Liver (tissue), 9 donors: ENCODE results near the gene IL17RD. TPM values are rescaled to one million over a fixed set of nuclear protein-coding genes. Genes with fewer than 3 reads are reported as not detected.

Experiments used
- DNase-seq: peaks from one replicate; pipeline ENCODE4 v3.0.0-alpha.2; 2017; ENCODE audit warnings: low spot score
- H3K27ac ChIP-seq, 2 donors: one replicate each; pipeline ENCODE4 v1.7.0; 2013; ENCODE audit warnings: inconsistent platforms in 2 of 2, low read length in 2 of 2, control low read depth in 1 of 2, low read depth in 1 of 2, mild to moderate bottlenecking in 1 of 2
- H3K27me3 ChIP-seq, 4 donors: one replicate each; pipeline versions ENCODE4 v1.6.1 to v1.7.0; 2013; ENCODE audit warnings: low read length in 3 of 4, inconsistent platforms in 1 of 4, mild to moderate bottlenecking in 1 of 4, moderate library complexity in 1 of 4; ENCODE audit not compliant: control insufficient read depth in 4 of 4, insufficient read depth in 4 of 4
- H3K36me3 ChIP-seq, 4 donors: one replicate each; pipeline versions ENCODE4 v1.6.1 to v1.7.0; 2013; ENCODE audit warnings: low read length in 3 of 4, mild to moderate bottlenecking in 3 of 4, low read depth in 1 of 4, moderate library complexity in 1 of 4; ENCODE audit not compliant: control insufficient read depth in 4 of 4, insufficient read depth in 3 of 4
- H3K4me1 ChIP-seq, 4 donors: one replicate each; pipeline versions ENCODE4 v1.6.1 to v1.7.0; 2013; ENCODE audit warnings: low read length in 3 of 4, mild to moderate bottlenecking in 3 of 4, moderate library complexity in 1 of 4; ENCODE audit not compliant: control insufficient read depth in 4 of 4, insufficient read depth in 4 of 4
- H3K4me3 ChIP-seq, 3 donors: one replicate each; pipeline versions ENCODE4 v1.6.1 to v1.7.0; 2013; ENCODE audit warnings: low read length in 3 of 3, control low read depth in 1 of 3, low read depth in 1 of 3, mild to moderate bottlenecking in 1 of 3
- H3K9ac ChIP-seq, 2 donors: one replicate each; pipeline ENCODE4 v1.7.0; 2013; ENCODE audit warnings: low read length in 2 of 2, mild to moderate bottlenecking in 2 of 2, moderate library complexity in 2 of 2, control low read depth in 1 of 2, low read depth in 1 of 2
- H3K9me3 ChIP-seq, 4 donors: one replicate each; pipeline versions ENCODE4 v1.6.1 to v1.7.0; 2013; ENCODE audit warnings: low read length in 3 of 4; ENCODE audit not compliant: control insufficient read depth in 4 of 4
- EGR1 ChIP-seq, 2 donors: IDR thresholded peaks; 2 replicates each; pipeline ENCODE4 v1.6.1; 2016 to 2018; ENCODE audit warnings: antibody characterized with exemption in 2 of 2, low read depth in 2 of 2
- FOXA1 ChIP-seq: IDR thresholded peaks from 2 replicates; pipeline ENCODE4 v1.6.1; 2016; ENCODE audit warnings: antibody characterized with exemption
- FOXA2 ChIP-seq: IDR thresholded peaks from 2 replicates; pipeline ENCODE4 v1.6.1; 2016; ENCODE audit warnings: antibody characterized with exemption
- GABPA ChIP-seq, 2 donors: IDR thresholded peaks in 1 of 2; conservative IDR thresholded peaks in 1 of 2; 2 replicates each; pipeline ENCODE4 v1.6.1; 2016; ENCODE audit warnings: antibody characterized with exemption in 2 of 2, mild to moderate bottlenecking in 1 of 2, moderate library complexity in 1 of 2
- HNF4A ChIP-seq, 2 donors: conservative IDR thresholded peaks; 2 replicates each; pipeline ENCODE4 v1.6.1; 2016; ENCODE audit warnings: antibody characterized with exemption in 2 of 2, mild to moderate bottlenecking in 2 of 2
- HNF4G ChIP-seq: IDR thresholded peaks from 2 replicates; pipeline ENCODE4 v1.6.1; 2016; ENCODE audit warnings: antibody characterized with exemption
- NR2F2 ChIP-seq: IDR thresholded peaks from 2 replicates; pipeline ENCODE4 v1.6.1; 2016; ENCODE audit warnings: antibody characterized with exemption
- RAD21 ChIP-seq, 2 donors: IDR thresholded peaks; 2 replicates each; pipeline ENCODE4 v1.6.1; 2016; ENCODE audit warnings: antibody characterized with exemption in 2 of 2, mild to moderate bottlenecking in 2 of 2
- RXRA ChIP-seq, 2 donors: IDR thresholded peaks; 2 replicates each; pipeline ENCODE4 v1.6.1; 2017 to 2018; ENCODE audit warnings: antibody characterized with exemption in 2 of 2, mild to moderate bottlenecking in 1 of 2
- SP1 ChIP-seq: IDR thresholded peaks from 2 replicates; pipeline ENCODE4 v1.6.1; 2018; ENCODE audit warnings: antibody characterized with exemption, mild to moderate bottlenecking
- TAF1 ChIP-seq: conservative IDR thresholded peaks from 2 replicates; pipeline ENCODE4 v1.6.1; 2016; ENCODE audit warnings: antibody characterized with exemption, mild to moderate bottlenecking
- YY1 ChIP-seq: IDR thresholded peaks from 2 replicates; pipeline ENCODE4 v1.6.1; 2016; ENCODE audit warnings: antibody characterized with exemption, mild to moderate bottlenecking
- WGBS: extraction: QIAGEN DNeasy Blood & Tissue Kit; methylation state at CpG from one replicate; pipeline ENCODE4 v1.1.7; 2013; 5-methylcytosine and 5-hydroxymethylcytosine counted together
- polyA plus RNA-seq, 2 donors: library from polyadenylated mRNA; stranded (reverse) in 1 of 2; unstranded in 1 of 2; fragments of 200-250 nt in 1 of 2; fragments of >200 nt in 1 of 2; fragmentation: Nextera tagmentation in 1 of 2; extraction: Ambion mirVana in 1 of 2; gene quantifications; one replicate each; pipeline versions ENCODE4 v1.2.1 to v1.2.3, GENCODE V29; 2013 to 2015
- total RNA-seq, 2 donors: library from RNA; depleted of rRNA; stranded (reverse); fragments of >200 nt; gene quantifications; one replicate each; pipeline ENCODE4 v1.2.3, GENCODE V29; 2014
- TF ChIP-seq, protein P1 (sequence below): IDR thresholded peaks from 2 replicates; pipeline ENCODE4 v1.6.1; 2016; ENCODE audit warnings: antibody characterized with exemption
- TF ChIP-seq, protein P2 (sequence below): IDR thresholded peaks from 2 replicates; pipeline ENCODE4 v1.6.1; 2016; ENCODE audit warnings: antibody characterized with exemption
- TF ChIP-seq, protein P3 (sequence below): IDR thresholded peaks from 2 replicates; pipeline ENCODE4 v1.6.1; 2016; ENCODE audit warnings: antibody characterized with exemption
- TF ChIP-seq, protein P4 (sequence below): fragments of 150-350 bp; IDR thresholded peaks from 2 replicates; pipeline ENCODE4 v1.5.1; 2017; ENCODE audit warnings: improper control_type of control experiment, low read depth, low read length; ENCODE audit not compliant: missing input control
- donor health status: healthy.
- donor health status: healthy.
- donor health status: healthy.
- donor health status: healthy.
- donor health status: healthy.

Gene IL17RD
- total and polyA plus RNA-seq, 4 donors, result 0.09 to 0.67 (median 0.32) TPM

DNA sequence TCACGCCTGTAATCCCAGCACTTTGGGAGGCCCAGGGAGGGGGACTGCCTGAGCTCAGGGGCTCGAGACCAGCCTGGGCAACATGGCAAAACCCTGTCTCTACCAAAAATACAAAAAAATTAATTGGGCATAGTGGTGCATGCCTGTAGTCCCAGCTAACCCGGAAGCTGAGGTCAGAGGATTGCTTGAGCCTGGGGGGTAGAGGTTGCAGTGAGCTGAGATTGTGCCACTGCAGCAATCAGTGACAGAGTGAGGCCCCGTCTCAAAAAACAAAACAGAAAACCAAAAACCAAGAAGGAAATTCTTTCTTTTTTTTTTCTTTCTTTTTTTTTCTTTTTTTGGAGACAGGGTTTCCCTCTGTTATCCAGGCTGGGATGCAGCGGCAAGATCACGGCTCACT is 101.2 kb downstream of the IL17RD start (continued):
- TF ChIP-seq TAF1 (no peak), FOXA1 (no peak), NR2F2 (no peak), YY1 (no peak)
- TF ChIP-seq, protein P1, sequence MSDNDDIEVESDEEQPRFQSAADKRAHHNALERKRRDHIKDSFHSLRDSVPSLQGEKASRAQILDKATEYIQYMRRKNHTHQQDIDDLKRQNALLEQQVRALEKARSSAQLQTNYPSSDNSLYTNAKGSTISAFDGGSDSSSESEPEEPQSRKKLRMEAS, result no peak
- TF ChIP-seq, protein P2, sequence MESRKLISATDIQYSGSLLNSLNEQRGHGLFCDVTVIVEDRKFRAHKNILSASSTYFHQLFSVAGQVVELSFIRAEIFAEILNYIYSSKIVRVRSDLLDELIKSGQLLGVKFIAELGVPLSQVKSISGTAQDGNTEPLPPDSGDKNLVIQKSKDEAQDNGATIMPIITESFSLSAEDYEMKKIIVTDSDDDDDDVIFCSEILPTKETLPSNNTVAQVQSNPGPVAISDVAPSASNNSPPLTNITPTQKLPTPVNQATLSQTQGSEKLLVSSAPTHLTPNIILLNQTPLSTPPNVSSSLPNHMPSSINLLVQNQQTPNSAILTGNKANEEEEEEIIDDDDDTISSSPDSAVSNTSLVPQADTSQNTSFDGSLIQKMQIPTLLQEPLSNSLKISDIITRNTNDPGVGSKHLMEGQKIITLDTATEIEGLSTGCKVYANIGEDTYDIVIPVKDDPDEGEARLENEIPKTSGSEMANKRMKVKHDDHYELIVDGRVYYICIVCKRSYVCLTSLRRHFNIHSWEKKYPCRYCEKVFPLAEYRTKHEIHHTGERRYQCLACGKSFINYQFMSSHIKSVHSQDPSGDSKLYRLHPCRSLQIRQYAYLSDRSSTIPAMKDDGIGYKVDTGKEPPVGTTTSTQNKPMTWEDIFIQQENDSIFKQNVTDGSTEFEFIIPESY, result no peak

DNA sequence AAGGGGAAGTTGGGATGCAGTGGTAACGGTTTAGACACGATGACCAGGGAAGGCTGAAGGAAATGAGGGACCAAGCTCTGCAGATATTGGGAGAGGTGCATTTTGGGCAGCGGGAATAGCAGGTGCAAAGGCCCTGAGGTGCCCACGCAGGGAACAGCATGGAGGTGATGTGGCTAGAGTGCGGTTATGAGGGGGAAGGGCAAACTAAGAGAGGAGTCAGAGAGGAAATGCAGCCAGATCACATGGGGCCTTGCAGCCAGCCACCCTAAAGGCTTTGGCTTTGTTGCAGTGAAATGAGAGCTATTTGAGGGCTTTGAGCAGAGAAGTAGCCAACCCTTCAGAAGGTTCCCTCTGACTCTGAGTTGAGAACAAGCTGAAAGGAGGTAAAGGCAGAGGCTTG is 102.1 kb downstream of the IL17RD start:
- H3K27ac ChIP-seq, result no peak overlapping the region
- no peak for DNase-seq
- no peak for TF ChIP-seq FOXA2
- TF ChIP-seq, protein P1, result no peak
- H3K4me1 ChIP-seq, result no peaks in the 10 kb centered on the region
- H3K4me3 ChIP-seq, result no peak overlapping the region
- 89% methylated on average over 5 of the region's 5 CpGs for WGBS
- no peaks in the 10 kb centered on the region for H3K36me3 ChIP-seq
- no peak overlapping the region for H3K9ac ChIP-seq
- H3K9me3 ChIP-seq, result no peaks in the 10 kb centered on the region
- H3K27me3 ChIP-seq, result no peaks in the 10 kb centered on the region

DNA sequence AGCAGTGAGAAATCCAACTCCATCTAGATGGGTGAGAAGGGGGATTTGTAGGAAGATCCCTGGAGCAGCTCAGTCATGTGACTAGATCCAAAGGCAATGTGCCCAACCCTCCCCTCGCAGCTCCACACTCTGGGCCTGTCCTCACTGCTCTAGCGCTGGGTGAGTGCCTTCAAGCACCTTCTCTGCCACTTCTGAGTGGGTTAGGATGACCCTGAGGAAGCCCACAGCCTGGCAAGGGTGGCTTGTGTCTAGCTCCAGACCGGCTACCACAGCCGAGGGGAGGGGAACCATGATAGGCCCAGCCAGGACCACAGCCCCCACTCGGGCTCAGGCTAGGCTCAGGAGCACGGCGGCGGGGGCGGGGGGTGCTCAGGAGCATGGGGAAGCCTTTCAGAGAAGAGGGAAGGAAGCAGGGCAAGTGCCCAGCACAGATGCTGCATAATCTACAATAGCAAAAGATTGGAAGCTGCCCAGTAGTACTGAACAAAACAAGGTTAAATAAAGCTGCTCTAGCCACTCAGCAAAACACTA is 103.0 kb downstream of the IL17RD start:
- WGBS, result 64% methylated on average over 9 of the region's 9 CpGs
- no peak overlapping the region for H3K9ac ChIP-seq
- no peaks in the 10 kb centered on the region for H3K36me3 ChIP-seq
- H3K4me1 ChIP-seq, result no peaks in the 10 kb centered on the region
- no peak for TF ChIP-seq RAD21 (IDR thresholded peaks at IDR 0.05)
- TF ChIP-seq SP1, result no peak
- TF ChIP-seq FOXA2, result no peak
- TF ChIP-seq, protein P3, sequence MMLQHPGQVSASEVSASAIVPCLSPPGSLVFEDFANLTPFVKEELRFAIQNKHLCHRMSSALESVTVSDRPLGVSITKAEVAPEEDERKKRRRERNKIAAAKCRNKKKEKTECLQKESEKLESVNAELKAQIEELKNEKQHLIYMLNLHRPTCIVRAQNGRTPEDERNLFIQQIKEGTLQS, result no peak
- no peak for TF ChIP-seq HNF4G
- TF ChIP-seq GABPA (IDR thresholded peaks at IDR 0.05 in 1 of 2, conservative IDR thresholded peaks at IDR 0.05 in 1 of 2), result no peak
- no peaks in the 10 kb centered on the region for H3K9me3 ChIP-seq
- no peak for DNase-seq
- no peaks in the 10 kb centered on the region for H3K27me3 ChIP-seq
- no peak overlapping the region for H3K27ac ChIP-seq
- no peak overlapping the region for H3K4me3 ChIP-seq

DNA sequence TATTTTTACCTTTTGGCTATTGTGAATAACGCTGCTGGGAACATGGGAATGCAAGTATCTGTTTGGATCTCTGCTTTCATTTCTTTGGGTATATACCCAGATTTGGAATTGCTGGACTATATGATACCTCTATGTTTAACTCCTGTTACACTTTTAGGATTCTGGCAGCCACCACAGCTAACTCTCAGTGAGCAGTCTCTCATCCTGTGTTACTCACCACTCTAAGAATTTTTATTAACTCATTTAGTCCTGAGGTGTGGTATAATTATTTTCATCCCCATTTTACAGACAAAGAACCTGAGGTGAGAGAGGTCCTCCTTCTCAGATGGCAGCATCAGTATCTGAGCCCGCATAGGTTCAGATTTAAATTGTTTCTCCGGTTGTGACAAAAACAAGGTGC is 103.6 kb downstream of the IL17RD start:
- no peaks in the 10 kb centered on the region for H3K4me1 ChIP-seq
- H3K9ac ChIP-seq, result no peak overlapping the region
- DNase-seq, result no peak

More for the DNA sequence above, 103.6 kb downstream of the IL17RD start:
- H3K4me3 ChIP-seq, result no peak overlapping the region
- H3K27me3 ChIP-seq, result no peaks in the 10 kb centered on the region
- no peaks in the 10 kb centered on the region for H3K9me3 ChIP-seq
- WGBS, result 93% methylated on average over 3 of the region's 3 CpGs
- TF ChIP-seq EGR1 (IDR thresholded peaks at IDR 0.05; ENCODE audit: low read depth in 2 of 2) (no peak), TAF1 (no peak), RAD21 (IDR thresholded peaks at IDR 0.05) (no peak), FOXA1 (no peak), NR2F2 (no peak), RXRA (IDR thresholded peaks at IDR 0.05) (no peak), SP1 (no peak), HNF4A (conservative IDR thresholded peaks at IDR 0.05) (no peak), FOXA2 (no peak), YY1 (no peak)
- TF ChIP-seq, protein P2, result no peak
- TF ChIP-seq, protein P4, sequence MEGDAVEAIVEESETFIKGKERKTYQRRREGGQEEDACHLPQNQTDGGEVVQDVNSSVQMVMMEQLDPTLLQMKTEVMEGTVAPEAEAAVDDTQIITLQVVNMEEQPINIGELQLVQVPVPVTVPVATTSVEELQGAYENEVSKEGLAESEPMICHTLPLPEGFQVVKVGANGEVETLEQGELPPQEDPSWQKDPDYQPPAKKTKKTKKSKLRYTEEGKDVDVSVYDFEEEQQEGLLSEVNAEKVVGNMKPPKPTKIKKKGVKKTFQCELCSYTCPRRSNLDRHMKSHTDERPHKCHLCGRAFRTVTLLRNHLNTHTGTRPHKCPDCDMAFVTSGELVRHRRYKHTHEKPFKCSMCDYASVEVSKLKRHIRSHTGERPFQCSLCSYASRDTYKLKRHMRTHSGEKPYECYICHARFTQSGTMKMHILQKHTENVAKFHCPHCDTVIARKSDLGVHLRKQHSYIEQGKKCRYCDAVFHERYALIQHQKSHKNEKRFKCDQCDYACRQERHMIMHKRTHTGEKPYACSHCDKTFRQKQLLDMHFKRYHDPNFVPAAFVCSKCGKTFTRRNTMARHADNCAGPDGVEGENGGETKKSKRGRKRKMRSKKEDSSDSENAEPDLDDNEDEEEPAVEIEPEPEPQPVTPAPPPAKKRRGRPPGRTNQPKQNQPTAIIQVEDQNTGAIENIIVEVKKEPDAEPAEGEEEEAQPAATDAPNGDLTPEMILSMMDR, result no peak
- TF ChIP-seq, protein P3, result no peak
- no peak overlapping the region for H3K27ac ChIP-seq
- no peaks in the 10 kb centered on the region for H3K36me3 ChIP-seq
